Limb (tissue), 2 donors: ENCODE data around the gene RILPL1.
"Not testable (repeated sequence)": the region's sequence is repeated elsewhere in the genome, so short reads cannot be mapped to it uniquely, and the experiment has no call there.

Experiments used
- DNase-seq, 2 donors: peaks; one replicate each; pipeline ENCODE4 v3.0.0-alpha.2; 2016; ENCODE audit errors: extremely low spot score in 2 of 2

The RILPL1 gene

DNA sequence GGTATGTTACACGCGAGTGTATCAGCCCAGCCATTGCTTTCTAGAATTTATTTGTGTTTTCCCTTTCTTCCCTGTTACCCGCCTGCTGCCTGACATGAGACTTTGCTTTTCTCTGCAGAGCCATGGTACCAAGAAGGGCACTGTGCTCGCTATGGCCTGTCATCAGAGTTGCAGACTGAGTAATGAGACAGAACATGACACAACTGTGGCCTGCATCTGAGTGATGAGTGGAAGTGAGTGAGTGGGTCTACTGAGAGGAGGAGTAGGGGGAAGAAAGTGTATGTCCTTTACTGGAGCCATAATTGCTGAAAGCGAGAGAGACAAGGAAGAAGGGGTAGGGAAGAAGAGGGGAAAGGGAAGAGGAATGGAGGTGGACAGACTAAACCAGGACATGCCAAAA is 2.9 kb downstream of the RILPL1 start:
- DNase-seq: no peak

DNA sequence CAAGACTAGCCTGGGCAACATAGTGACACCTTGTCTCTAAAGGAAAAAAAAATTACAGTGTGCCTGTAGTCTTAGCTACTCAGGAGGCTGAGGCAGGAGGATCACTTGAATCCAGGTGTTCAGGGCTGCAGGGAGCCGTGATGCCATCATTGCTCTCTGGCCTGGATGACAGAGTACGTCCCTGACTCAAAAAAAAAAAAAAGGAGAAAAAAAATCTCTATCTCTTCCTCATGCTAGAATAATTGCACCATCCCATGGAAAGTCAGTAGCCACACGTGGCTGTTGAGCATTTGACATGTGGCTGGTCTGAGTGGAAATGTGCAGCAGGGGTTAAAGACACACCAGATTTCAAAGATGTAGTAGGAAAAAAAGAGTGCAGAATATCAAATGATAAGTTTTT is 3.8 kb downstream of the RILPL1 start:
- DNase-seq: no peak

DNA sequence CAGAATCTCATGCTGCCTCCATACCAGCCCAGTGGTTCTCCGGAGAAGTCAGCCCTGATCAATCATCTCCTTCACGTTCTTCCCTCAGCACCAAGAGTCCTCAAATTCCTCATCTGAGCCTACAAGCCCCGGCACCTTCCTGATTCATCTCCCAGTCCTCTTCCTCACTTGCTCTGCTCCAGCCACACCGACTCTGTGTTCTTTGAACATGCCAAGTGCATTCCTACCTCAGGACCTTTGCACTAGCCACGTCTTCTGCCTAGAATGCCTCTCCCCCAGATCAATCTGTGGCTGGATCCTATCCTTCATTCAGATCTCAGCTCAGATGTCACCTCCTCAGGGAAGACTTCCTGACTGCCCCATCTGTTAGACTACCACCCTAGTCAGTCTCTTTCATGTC is 4.7 kb downstream of the RILPL1 start:
- DNase-seq: no peak

DNA sequence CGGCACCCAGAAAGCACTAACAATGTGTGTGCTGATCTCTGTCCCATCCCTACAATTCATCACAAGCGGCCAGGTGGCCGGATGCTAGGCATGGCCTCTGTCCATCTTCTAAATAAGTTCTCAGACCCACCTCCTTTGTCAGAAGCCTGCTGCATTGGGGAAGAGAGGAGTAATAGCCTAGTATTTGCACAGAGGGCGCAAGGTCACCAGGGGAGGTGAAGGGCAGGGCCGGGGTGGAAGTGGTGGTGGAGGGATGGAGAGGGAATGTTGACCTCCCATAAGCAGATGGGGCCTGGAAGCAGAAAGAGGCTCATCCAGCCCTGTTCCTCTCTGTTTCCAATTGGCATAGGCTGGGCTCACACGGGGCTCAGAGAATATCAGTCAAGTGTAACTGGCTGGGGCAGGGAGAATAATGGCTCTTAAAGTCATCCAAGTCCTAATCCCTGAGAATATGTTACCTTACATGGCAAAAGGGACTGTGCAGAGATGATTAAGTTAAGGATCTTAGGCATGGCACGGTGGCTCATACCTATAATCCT is 6.9 kb downstream of the RILPL1 start:
- no peak for DNase-seq

DNA sequence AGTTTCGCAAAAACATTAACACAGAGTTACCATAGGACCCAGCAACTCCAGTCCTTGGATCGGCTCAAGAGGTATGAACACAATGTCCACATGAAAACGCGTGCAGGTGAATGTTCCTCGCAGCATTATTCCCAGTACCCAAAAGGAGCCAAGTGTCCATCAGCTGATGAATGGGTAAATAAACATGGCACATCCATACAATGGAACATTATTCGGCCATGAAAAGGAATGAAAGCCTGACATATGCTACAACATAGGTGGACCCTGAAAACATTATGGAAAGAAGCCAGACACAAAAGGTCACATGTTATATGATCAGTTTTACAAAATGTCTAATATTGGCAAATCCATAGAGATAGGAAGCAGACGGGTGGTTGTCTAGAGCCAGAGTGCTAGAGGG is 9.1 kb downstream of the RILPL1 start:
- no peak for DNase-seq

DNA sequence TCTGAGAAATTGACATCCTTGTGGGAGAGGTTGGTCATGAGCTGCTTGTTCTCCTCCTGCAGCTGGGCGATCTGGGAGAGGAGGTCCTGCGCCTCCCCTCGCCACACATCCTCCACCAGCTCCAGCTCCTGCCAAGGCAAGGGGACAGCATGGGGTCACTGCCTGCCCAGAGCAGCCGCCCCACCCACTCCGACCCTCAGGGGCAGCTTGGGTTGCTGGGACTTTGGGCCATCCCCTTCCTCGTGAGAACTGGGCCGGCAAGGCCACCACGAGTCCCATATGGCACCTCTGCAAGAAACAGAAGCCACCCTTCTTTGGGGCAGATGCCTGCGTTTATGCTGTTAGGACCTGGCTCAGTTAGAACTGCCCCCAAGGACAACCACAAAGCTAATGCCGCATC is 10.0 kb downstream of the RILPL1 start:
- no peak for DNase-seq

DNA sequence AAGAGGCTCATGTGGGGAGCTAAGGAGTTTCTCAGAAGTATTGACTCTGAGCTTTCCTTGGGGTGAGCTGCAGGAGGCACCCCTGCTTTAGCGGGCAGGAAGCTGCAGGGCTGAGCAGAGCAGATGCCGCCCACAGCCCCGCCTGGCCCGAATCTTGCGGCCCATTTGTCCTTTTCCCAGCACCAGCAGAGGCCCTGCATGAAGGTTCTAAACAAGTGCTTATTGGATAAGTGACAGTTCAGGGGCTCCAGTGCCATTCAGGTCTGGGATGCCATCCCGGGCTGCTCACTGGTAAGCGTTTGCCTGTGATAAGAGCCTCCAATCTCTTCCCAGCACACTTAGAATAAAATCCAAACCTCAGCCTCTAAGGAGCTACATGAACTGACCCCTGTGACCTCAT is 11.4 kb downstream of the RILPL1 start:
- DNase-seq: no peak

DNA sequence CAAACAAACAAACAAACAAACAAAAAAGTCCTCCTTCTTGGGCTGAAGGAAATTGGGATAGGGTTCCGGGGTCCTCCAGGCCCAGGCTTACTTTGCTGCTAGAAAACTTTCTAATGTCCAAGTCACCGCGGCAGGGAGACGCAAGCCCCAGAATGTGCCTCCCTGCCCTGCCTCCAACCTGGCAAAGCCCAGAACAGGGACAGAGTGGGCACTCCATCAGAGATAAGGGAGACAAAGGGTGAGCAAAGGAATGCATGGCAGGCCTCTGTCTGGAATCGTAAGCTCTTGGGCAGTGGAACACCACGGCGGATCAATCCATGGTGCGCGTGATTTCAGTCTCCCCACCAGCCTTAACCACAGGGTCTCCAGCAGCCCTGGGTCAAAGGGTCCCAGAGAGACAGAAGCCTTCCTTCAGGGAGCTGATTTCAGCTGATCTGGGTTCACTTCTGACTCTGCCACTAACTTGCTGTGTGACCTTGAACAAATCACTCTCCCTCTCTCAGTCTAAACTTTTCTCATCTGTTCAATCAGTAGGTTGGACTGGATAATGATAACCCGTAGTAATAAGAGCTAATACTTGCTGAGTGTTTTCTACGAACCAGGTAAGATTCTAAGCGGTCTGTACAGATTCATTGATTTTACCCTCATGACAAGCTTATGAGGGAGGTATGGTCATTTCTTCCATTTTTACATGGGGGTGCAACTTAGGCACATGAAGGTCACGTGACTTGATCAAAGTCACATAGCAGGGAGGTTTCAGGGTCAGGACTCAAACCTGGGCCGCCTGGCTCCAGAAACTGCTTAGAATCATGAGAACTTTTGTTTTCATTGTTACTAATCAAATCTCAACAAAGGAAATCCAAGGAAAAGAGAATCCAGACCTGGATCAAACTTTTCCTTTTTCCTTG is 12.7 kb downstream of the RILPL1 start:
- no peak for DNase-seq

DNA sequence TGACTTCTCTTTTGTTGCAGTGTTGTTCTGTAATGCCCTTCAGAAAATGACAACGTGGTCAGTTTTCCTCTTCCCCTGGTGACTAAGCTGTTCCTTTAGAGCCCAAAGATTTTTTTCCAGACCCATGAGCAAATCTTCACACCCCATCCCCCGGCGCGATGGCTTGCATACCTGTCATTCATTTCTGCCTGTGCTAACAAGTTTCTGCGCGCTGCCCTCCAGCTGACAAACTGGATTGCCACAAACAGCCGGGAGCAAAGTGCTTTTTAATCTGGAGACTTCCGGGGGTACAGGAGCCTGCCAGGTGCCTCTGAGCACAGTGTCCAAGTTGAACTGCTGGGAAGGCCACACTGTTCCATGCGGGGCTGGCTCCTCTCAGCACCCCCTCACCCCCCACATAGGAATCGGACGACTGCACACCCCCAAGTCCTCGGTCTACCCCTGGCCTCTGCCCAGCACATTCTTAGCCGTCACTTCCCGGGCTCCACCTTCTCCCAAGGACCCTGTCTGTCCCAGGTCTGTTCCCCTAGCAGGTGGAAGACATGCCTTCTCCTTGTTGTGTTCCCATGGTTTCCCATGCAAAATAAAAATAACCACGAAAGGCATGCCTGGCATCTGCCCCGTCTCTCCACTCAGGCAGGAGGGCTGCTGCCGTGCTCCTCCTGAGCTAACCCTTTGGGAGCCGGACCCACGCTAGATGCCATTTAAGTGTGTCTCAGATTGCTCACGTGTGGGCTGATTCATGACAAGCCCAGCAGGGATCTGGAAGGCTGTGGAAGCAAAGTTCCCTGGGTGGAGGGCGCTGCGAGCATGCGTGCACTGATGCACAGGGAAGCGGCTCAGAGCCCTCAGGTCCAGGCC is 14.1 kb downstream of the RILPL1 start:
- DNase-seq: peak in 1 of 2 donors; percentile 44

DNA sequence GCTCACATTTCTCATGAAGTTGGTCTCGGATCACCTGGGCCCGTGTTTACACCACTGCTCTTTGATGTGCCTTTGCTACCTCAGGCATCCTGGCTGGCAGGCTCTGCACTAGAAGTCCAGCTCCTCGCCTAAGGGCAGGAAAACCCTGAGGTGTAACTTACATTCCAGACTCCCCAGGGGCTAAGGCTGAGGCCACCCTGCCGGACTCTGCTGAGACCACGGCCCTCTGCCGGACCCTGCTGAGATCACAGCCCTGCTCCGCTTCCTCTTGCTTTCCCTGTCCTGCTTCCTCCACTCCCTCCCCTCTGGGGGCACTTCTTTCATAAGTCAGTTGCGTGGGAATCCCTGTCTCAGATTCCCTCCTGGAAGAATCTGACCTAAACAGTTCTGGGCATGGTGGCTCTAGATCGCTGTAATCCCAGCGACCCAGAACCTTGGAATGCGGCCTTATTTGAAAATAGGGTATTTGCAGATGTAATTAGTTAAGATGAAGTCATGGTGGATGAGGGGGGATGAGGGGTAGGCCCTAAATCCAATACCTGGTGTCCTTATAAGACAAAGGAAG is 17.2 kb downstream of the RILPL1 start:
- no peak for DNase-seq

DNA sequence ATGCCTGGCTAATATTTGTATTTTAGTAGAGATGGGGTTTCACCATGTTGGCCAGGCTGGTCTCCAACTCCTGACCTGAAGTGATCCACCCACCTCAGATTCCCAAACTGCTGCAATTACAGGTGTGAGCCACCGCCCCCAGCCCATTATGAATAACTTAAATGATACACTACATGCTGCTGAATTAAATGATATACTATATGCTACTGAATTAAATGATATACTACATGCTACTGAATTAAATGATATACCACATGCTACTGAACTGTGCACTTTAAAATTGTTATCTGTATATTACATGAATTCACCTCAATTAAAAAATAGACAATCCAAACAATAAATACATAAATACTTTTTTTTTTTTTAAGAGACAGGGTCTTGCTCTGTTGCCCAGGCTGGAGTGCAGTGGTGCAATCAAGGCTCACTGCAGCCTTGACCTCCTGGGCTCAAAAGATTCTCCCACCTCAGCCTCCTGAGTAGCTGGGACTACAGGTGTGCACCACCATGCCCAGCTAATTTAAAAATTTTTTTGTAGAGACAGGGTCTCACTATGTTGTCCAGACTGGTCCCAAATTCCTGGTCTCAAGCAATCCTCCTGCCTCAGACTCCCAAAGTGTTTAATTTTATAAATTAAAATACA is 18.8 kb downstream of the RILPL1 start:
- not testable (repeated sequence) for DNase-seq

DNA sequence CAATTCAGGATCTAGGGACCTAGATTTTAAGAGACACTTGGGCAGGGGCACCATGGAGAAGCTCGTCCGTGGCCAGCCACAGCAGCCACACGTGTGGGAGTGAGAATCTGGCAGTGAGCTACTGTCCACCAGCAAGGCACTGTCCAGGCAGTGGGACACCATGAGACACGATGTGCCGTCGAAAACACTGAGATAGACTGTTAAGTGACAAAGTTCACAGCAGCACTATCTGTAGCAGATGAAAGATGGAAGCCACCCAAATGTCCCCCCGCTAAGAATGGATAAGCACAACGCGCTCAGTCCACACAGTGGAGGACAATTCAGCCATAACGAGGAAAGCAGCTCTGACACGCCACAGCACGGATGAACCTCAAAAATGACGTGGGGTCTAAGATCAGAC is 19.7 kb downstream of the RILPL1 start:
- DNase-seq: no peak

DNA sequence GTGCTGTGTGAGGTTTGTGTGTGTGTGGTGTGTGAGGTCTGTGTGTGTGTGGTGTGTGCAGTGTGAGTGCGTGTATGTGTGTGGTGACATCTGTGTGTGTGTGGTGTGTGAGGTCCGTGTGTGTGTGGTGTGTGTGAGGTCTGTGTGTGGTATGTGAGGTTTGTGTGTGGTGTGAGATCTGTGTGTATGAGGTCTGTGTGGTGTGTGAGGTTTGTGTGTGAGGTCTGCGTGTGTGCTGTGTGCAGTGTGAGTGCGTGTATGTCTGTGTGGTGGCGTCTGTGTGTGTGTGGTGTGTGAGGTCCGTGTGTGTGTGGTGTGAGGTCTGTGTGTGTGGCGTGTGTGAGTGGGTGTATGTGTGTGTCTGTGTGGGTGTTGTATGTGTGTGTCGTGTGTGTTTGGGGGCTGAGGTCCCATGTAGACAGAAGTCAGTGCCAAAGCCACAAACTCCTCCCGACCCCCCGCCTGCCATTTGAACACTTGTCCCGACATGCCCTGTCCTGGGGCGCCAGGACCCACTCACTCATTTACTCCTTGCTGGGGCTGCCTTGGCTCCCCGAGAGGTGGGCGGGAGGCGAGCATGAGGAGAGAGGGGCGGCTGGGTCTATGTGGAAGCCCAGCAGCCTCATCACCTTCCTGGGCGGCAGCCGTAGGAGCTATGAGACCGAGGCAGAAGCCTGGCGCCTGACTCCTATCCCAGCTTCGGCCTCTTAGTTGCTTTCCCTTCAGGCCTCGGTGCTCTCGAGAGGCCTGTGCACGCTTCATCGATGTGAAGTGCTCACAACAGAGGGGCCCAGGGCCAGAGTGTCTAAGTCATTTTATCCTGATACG is 20.5 kb downstream of the RILPL1 start:
- DNase-seq: no peak

DNA sequence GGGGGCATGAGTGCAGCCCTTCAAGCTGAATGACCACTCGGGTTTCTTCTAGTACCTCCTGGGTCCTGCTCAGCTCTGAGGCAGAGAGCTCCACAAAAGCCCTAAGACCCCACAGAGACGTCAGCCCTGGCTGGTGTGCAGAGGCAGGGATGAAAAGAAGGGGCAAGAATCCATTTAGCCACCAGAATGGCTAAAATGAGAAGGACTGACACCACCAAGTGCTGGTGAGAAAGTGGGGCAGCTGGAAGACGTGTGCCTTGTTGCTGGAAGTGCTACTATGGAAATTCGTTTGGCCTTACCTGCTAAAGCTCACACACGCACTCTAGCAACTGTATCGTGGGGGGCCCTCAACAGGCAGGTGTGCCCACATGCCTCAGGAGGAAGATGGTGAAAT is 26.7 kb downstream of the RILPL1 start:
- DNase-seq: no peak

DNA sequence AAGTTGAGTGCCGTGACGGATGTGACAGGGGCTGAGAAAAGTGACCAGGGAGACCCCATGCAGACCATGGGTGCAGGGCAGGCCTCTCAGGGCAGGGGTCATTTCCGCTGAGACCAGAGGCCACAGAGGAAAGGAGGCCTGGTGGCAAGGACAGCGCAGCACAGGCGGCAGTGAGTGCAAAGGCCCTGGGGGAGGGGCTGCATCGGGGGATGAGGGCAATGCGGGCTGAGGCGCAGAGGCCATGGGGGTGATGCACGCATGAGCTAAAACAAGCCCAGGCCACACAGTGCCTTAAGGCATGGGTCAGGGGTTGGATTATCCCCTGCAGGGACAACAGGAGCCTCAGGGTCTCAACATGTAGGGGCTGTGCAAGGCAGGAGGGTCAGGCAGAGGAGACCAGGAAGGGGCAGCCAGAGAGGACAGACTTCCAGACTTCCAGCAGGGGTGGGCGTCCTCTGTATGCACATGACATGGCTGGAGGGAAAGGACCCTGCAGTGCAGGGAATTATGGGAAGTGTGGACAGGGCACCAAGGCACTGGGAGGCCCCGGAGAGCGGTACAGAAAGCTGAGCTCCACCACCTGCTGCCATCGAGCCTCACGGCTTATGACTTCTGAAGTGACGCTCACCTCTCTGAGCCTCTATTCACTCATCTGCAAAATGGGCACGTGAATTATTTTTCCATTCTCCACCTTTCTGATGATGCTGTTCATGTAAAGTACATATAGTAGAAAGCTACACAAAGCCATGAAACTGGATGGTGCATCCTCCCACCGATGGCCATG is 27.3 kb downstream of the RILPL1 start:
- no peak for DNase-seq

DNA sequence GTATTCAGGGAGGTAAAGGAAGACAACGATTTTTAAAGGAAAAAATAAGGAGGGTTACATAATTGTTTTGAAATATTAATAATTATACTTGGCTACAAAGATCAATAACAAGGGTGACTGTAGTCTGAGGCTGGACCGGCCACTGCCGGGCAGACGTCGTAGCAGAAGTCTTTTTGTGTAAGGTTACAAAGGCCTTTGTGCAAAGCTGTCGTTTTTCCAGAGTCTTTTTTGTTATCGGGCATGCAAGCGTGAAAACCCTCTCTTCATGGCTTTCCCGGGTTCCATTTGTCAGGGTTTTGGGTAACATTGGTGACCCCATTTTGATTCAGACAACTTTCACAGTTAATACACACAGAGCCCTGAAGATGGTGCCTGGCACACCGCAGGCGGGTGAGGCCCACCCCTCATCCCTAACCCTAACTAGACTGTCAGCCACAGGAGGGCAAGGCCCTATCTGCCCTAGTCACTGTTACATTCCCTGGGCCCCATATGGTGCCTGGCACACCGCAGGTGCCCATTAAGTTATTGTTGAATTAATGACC is 31.3 kb downstream of the RILPL1 start:
- DNase-seq: no peak

DNA sequence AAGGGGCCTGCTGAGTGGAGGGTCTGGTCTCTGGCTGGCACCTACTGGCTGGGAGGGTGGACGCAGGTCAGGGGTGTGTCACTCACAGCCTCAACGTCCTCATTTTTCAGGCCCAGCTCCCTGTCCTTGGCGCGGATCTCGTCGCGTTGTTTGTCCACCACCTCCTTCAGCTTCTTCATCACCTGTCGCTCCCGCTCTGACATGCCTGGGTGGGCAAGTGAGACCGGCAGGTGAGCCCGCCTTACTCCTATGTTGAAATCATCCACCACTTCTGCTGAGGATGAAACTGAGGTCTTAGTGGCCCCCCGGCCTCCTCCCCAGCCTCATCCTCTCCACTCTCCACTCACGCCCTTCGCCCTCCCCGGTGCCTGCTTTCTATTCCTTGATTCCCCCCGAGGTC is 34.2 kb downstream of the RILPL1 start:
- no peak for DNase-seq

DNA sequence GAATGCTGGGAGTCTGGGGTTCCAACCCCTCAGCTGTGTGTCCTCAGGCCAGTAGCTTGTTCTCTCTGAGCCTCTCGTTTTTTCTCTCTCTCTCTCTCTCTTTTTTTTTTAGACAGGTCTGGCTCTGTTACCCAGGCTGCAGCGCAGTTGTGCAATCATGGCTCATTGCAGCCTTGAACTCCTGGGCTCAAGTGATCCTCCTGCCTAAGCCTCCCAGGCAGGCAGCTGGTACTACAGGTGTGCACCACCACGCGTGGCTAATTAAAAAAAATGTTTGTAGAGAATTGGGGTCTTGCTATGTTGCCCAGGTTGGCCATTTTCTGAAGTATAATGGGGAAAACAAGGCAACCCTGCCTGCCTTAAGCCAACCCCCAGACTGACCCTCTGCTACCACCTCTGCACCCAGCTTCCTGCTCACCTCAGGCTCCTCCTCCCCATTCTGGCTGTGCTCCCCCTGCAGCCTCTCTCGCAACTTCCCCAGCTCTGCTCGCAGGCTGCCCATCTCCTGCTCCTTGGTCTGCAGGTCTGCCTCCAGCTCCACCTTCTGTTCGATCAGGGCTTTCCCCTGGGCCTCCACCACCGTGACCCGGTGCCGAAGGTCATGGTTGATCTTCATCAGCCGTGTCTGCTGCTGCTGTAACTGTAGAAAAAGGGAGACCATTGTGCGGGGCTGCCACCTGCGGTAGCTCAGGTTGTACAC is 35.2 kb downstream of the RILPL1 start:
- DNase-seq: no peak

DNA sequence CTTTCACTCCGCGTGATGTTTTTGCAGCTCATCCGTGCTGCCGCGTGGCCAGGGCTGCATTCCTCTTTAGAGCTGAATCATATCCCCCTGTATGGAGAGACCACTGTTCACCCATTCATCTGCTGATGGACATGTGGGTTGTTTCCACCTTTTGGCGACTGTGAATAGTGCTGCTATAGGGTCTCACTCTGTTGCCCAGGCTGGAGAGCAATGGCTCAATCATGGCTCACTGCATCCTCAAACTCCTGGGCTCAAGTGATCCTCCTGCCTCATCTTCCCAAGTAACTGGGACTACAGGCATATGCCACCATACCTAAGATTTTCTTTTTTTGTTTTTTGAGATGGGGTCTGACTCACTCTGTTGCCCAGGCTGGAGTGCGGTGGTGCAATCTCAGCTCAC is 36.5 kb downstream of the RILPL1 start:
- no peak for DNase-seq
